GM19328 (cell line): ENCODE data around the gene LAG3.

Experiments
- ATAC-seq: cut with Tn5 transposase; IDR thresholded peaks from one replicate; pipeline ENCODE4 v1.9.1; 2021; ENCODE audit warnings: mild to moderate bottlenecking, moderate library complexity; ENCODE audit not compliant: unreplicated experiment

Gene LAG3

GRCh38 chr12:6771091-6771495 is 1.2 kb upstream of the LAG3 start:
- ATAC-seq, result no peak

DNA sequence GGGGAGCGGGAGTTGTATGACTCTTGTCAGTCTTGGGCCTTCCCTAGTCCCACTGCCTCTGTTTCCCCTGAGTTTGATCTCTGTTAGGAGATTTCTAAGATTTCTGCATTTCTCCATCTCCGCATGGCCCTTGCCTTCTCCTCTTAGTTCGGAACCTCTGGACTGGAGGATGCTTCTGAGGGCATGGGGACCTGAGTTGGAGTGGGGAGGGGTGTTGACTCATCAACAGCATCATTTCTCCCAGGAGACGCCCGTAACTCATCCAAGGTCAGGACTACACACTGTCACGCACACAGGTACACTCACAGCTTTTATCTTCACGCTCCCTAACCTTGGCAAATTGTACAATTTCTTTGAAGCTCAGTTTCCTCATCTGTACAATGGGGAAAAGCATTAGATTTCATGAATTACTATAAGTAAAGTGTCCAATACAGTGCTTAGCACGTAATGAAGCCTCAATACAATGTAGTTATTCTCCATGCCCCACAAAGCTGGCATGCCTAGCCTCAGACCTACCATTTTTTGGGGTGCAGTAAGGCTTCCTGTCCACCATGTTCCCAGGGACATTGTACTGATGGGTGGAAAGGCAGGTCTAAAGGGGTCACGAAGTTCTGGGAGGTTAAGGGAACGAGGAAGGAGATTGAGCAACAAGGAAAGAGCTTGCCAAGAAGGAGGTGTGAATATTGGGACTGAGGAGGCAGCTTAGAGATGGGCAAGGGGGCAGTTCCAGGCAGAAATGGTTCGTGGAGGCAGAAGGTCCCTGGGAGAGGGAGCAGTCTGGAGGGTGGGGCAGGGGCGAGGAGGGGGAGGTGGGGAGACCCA is 600 bp upstream of the LAG3 start:
- ATAC-seq, result no peak

DNA sequence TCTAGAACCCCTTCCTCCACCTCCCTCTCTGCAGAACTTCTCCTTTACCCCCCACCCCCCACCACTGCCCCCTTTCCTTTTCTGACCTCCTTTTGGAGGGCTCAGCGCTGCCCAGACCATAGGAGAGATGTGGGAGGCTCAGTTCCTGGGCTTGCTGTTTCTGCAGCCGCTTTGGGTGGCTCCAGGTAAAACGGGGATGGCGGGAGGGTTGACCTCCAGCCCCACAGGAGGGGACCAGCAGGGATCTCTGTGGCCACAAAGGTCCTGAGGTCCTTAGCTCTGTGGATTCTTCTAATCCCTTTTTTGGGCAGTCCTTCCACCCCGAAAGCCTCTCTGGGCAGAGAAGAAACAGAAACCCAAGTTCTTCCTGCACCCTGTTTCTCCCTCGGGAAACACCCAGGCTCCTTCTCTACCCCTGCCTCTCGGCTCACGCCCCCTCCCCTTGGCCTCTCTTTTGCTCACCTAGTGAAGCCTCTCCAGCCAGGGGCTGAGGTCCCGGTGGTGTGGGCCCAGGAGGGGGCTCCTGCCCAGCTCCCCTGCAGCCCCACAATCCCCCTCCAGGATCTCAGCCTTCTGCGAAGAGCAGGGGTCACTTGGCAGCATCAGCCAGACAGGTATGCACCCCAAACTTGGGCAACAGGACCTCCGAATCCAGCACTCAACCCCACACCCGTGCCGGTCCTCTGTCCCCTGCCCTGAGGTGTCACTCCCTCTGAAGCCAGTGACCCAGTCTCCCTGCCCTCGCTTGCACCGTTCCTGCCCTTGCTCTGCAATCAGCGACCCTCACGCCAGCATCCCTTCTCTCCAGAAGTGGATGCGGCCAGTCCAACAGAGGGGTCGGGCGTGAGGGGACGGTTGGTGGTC is 638 bp downstream of the LAG3 start:
- ATAC-seq, result no peak

DNA sequence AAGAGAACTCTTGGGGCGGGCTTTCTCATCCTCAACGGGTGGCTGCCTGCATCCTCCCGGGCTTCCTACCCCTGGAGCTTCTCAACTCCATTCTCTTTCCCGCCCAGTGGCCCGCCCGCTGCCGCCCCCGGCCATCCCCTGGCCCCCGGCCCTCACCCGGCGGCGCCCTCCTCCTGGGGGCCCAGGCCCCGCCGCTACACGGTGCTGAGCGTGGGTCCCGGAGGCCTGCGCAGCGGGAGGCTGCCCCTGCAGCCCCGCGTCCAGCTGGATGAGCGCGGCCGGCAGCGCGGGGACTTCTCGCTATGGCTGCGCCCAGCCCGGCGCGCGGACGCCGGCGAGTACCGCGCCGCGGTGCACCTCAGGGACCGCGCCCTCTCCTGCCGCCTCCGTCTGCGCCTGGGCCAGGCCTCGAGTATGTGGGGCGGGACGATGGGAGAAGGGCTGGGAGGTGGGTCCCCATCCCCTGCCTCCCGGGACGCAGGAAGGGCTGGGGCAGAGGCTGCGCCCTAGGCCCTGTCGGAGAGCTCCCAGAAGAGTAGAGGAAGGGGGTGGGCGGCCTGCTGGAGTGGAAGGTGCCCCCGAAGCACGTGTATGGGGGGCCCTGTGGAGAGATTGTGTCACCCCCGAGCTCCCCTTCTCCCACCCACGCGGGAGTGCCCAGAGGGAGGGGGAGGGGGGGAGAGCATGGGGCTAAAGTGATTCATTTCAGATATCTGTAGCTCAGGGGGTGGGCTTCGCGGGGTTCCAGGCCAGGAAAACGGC is 1.5 kb downstream of the LAG3 start:
- ATAC-seq, result no peak

GRCh38 chr12:6774499-6775062 is 2.3 kb downstream of the LAG3 start:
- ATAC-seq, result no peak

DNA sequence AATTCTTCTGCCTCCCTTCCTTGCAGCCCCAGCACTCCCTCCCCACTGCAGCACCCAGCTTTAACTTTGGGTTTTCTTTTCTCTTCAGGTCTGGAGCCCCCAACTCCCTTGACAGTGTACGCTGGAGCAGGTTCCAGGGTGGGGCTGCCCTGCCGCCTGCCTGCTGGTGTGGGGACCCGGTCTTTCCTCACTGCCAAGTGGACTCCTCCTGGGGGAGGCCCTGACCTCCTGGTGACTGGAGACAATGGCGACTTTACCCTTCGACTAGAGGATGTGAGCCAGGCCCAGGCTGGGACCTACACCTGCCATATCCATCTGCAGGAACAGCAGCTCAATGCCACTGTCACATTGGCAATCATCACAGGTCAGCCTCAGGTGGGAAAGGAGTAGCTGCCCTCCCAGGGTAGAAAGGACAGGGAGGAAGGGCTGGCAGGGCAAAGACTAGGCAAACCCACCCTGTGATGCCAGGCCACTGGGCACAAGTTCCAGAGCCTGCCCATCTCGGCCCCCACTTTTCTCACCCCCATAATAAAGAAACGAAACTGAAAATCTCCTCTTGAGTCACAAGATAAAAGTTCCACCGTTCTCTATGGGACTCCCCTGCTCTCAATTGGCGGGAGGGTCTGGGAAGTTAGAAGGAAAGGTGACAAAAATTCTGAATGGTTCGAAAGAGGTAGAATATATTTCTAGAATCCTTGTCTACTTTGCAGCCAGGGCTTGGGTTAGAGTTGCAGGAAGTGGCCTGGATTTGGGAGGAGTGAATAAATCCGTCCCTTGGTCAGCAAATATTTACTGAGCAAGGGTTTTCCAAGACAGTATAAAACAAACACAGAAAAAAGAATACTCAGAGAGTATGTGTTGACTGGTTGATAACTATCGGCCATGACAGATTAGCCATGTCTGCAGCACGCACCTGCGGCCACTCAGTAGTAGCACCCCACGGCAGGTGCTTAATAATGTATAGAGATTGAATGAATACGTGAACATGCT is 3.2 kb downstream of the LAG3 start:
- ATAC-seq, result no peak

- no peak for ATAC-seq
Observed at GRCh38 chr12:6777386-6777785, 5.1 kb downstream of the LAG3 start.

GRCh38 chr12:6778217-6778573 is 5.9 kb downstream of the LAG3 start:
- ATAC-seq, result no peak

- ATAC-seq, result no peak
Observed at GRCh38 chr12:6778574-6779550, 6.5 kb downstream of the LAG3 start.

DNA sequence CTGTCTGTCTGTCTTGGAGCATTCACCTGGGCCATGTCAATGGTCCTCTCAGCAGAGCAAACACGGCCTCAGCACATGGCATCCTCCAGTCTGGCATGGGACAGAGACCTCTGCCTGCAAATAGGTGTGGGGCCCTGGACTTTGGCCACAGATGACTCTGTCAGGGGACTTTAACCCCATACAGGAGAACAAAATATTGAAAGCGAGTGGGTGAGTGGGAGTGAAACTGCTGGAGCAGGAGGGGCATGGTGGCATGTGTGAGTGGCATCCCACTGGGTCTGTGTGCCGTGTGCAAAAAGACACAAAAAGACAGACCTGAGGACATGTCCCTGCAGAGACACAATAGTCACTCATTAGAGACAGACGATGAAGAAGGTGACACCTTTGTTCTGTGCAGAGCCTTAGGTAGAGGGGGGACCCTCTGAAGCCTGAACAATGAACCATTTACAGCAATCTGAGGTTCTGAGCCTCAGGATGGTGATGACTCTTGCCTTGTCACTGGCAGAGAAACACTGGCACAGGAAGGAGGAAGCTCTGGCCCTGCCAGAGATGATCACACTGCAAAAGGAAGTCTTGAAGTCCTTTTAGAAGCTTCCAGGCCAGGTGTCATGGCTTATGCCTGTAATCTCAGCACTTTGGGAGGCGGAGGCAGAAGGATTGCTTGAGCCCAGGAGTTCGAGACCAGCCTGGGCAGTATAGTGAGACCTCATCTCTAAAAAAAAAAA is 7.5 kb downstream of the LAG3 start:
- ATAC-seq, result no peak

DNA sequence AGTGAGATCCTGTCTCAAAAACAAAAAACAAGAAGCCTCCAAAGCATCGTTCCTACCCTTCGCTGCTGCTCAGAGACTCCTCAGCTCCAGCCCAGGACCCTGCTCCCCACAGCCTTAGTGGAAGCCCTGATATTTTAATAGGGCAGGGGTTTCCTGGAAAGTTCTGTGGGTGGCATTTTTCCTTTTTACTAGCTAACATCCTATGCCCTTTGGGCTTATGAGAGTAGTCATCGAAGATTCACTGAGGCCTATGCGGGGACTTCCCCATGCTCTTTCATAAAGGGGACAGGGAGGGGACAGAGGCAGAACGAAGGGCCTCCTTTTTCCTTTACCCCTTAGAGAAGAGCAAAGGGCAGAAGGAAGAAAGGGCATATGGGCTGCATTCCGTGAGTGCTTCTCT is 8.3 kb downstream of the LAG3 start:
- ATAC-seq, result no peak

DNA sequence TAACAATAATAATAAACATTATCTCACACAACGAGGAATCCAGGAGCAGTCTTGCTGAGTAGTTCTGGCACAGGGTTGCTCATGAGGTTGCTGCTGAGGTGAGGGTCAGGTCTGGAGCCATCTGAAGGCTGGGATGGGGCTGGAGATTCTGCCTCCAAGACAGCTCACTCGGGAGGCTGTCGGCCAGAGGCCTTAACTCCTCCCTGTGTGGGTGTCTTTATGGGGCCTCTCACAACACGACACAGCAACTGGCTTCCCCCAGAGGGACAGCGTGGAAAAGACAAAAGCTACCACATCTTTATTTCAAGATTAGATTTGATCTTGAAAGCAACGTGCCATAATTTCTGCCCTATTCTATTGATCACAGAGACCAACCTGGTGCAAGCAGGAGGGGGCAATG is 9.8 kb downstream of the LAG3 start:
- ATAC-seq, result no peak

- ATAC-seq, result no peak
Observed at GRCh38 chr12:6782850-6783566, 10.7 kb downstream of the LAG3 start.

DNA sequence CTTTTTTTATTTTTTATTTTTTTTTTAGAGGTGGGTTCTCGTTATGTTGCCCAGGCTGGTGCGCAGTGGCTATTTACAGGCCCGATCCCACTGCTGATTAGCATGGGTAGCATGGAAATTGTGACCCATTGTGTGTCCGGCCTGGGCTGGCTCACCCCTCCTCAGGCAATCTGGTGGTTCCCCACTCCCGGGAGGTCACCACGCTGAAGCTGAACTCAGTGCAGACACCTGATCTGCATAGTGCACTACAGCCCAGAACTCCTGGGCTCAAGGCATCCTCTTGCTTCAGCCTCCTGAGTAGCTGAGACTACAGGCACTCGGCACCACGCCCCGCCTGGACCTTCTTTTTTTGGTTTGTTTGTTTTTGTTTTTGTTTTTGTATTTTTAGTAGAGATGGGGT is 11.5 kb downstream of the LAG3 start:
- no peak for ATAC-seq

GRCh38 chr12:6784296-6784695 is 12.0 kb downstream of the LAG3 start:
- no peak for ATAC-seq

- ATAC-seq, result no peak
Observed at GRCh38 chr12:6784761-6785160, 12.4 kb downstream of the LAG3 start.

DNA sequence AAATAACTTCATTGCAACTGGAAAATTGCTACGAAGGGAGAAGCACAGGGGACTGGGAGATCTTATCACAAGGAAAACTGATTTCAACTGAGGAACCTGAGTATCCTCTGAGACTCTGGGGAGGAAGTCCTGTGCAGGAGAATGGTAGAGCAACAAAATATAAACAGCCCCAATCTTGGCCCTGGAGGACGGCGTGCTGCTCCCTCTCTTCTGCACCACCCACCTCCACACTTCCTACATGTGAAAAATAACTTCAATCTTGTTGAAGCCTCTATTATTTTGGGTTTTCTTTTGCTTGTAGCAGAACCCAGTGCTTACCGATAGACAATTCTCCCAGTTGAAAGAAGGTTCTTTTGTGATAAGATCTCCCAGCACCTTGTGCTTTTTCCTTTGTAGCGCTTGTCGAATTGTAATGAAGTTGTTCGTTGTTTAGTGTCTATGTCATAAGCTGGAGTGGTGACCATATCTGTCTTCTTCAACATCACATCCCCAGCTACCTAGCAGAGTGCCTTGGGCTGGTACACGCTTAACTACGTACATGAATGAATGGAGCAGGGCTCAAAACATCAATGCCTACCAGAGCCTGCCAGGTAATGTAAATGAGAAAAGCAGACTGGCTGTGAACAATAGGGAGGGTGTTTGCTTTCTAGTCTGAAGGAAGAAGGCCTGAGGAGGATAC is 14.2 kb downstream of the LAG3 start:
- ATAC-seq, result no peak
